ENCODE results near the gene SF3B4. TPM values are rescaled to one million over a fixed set of nuclear protein-coding genes. Genes with fewer than 3 reads are reported as not detected.

The SF3B4 gene
- total RNA-seq, 1 experiment from 2014 or later = 120 TPM

GRCh38 chr1:149914545-149914944, 13.1 kb downstream of the SF3B4 start:
- CTCF ChIA-PET = no interaction called here
- no peak for TF ChIP-seq REST (IDR thresholded peaks at IDR 0.05; ENCODE audit: insufficient read depth in 1 of 2, low read depth in 2 of 2, low read length in 1 of 2)
- no peak for TF ChIP-seq CTCF (IDR thresholded peaks at IDR 0.05)
- TF ChIP-seq POLR2AphosphoS5 (IDR thresholded peaks at IDR 0.05; ENCODE audit: low read depth, low read length) = no peak
- POLR2A ChIA-PET = no interaction called here
- Histone ChIP-seq H3K4me3 (ENCODE audit: low read depth in 2 of 2, low read length in 2 of 2) (no peak overlapping the region), H3K4me1 (ENCODE audit: control insufficient read depth, insufficient read depth, low read length) (peaks cover 4% of the 10 kb centered on the region; the same call in 1 of the 2 replicates), H3K27me3 (ENCODE audit: control insufficient read depth, insufficient read depth, low read length) (no peaks in the 10 kb centered on the region), H3K36me3 (ENCODE audit: control insufficient read depth, insufficient read depth, low read length) (no peaks in the 10 kb centered on the region), H3K27ac (ENCODE audit: low read length) (no peak overlapping the region), H3K9me3 (ENCODE audit: control insufficient read depth, insufficient read depth, low read depth, low read length) (no peaks in the 10 kb centered on the region)
- in situ Hi-C loops (cut with HindIII; ENCODE audit: low pct_unique_long_range_greater_than_20kb, low sequenced_read_pairs) = no loop called here
- intact Hi-C loops (cut with micrococcal nuclease; ENCODE audit: unreplicated experiment) = no loop called here
- no peak for DNase-seq (ENCODE audit: low read depth, low spot score)
- no peak for ATAC-seq
- BruUV-seq (replicated peaks) = no TSS peak

- Histone ChIP-seq H3K27ac (ENCODE audit: low read length) (no peak overlapping the region), H3K27me3 (ENCODE audit: control insufficient read depth, insufficient read depth, low read length) (no peaks in the 10 kb centered on the region), H3K9me3 (ENCODE audit: control insufficient read depth, insufficient read depth, low read depth, low read length) (no peaks in the 10 kb centered on the region), H3K36me3 (ENCODE audit: control insufficient read depth, insufficient read depth, low read length) (no peaks in the 10 kb centered on the region), H3K4me1 (ENCODE audit: control insufficient read depth, insufficient read depth, low read length) (no peaks in the 10 kb centered on the region), H3K4me3 (ENCODE audit: low read depth in 2 of 2, low read length in 2 of 2) (no peak overlapping the region)
- 0 out of 2 replicates have a peak, but pooled peaks have one; percentile 11 for ATAC-seq
- in situ Hi-C loops (cut with HindIII; ENCODE audit: low pct_unique_long_range_greater_than_20kb, low sequenced_read_pairs) = no loop called here
- no TSS peak for BruUV-seq (replicated peaks)
- intact Hi-C loops (cut with micrococcal nuclease; ENCODE audit: unreplicated experiment) = no loop called here
- TF ChIP-seq CTCF (IDR thresholded peaks at IDR 0.05) = no peak
- no peak for TF ChIP-seq TCF7L2 (IDR thresholded peaks at IDR 0.05; ENCODE audit: low read depth, low read length)
- TF ChIP-seq REST (IDR thresholded peaks at IDR 0.05; ENCODE audit: insufficient read depth in 1 of 2, low read depth in 2 of 2, low read length in 1 of 2) = no peak
- no peak for TF ChIP-seq SIN3A (IDR thresholded peaks at IDR 0.05; ENCODE audit: borderline replicate concordance, insufficient read depth, low read depth, low read length)
- no peak for TF ChIP-seq POLR2AphosphoS5 (IDR thresholded peaks at IDR 0.05; ENCODE audit: low read depth, low read length)
- no peak for DNase-seq (ENCODE audit: low read depth, low spot score)
- ChIA-PET POLR2A (no interaction called here), CTCF (no interaction called here)
Observed at GRCh38 chr1:149906570-149907075, 21.0 kb downstream of the SF3B4 start.
